HG03097 (cell line): Measurements from ENCODE around the gene DOCK1.

Source experiments
- ATAC-seq: cut with Tn5 transposase; IDR thresholded peaks from one replicate; pipeline ENCODE4 v1.9.1; 2021; ENCODE audit not compliant: unreplicated experiment, low FRiP score

DOCK1 gene

GRCh38 chr10:127364034-127364433 is 458.8 kb downstream of the DOCK1 start:
- no peak for ATAC-seq

DNA sequence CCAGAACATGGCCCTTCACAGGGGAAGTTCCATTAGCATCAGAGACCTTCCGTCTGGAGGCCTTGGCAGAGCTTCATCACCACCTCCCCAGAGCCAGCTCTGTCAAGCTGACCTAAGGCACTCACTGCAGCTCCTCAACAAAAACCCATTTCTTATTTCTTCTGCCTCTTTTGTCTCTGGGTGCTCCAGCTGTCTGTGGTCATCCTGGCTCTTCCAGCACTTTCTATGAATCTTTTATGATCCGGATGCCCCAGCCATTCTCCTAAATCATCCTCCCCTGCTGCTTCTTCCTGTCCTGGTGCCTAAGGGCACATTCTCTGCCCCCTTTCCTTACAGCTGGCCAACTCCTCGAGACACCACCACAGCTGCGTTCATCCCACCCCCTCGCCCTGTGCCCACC is 462.9 kb downstream of the DOCK1 start:
- ATAC-seq: no peak

DNA sequence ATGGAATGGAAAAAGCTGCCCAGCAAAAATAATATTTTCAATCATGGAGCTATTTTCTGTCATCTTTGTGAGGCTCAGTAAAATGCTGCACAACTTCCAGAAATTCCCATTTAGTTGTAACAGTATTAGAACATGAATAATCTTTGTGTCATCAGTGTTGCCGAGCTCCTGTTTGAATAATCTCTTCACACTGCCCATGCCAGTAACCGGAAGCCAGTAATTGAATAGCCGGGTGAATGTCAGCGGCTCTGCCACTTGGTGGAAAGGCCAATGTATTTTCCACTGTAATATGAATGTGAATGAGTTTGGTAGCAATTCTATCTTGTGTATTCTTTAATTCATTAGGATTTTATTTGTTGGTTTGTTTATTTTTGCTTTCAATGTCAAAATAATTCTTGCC is 463.7 kb downstream of the DOCK1 start:
- no peak for ATAC-seq

DNA sequence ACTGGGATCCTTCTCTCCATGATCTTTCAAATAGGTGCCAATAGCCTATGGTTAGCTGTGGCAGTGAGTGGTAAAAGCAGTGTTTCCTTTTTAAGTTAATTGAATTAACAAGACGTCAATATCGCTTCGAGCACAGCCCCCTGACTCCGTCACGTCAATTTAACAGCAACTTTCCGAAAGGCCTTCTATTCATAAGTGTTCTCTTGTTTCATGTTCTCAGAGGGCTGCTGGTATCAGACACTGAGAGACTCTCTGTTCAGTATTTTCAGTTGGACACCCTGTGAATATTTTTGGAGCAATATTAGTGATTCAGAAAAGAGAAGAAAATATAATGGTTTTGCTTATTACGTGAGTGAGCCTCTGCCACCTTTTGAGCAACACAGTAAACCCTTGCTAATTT is 465.4 kb downstream of the DOCK1 start:
- no peak for ATAC-seq

DNA sequence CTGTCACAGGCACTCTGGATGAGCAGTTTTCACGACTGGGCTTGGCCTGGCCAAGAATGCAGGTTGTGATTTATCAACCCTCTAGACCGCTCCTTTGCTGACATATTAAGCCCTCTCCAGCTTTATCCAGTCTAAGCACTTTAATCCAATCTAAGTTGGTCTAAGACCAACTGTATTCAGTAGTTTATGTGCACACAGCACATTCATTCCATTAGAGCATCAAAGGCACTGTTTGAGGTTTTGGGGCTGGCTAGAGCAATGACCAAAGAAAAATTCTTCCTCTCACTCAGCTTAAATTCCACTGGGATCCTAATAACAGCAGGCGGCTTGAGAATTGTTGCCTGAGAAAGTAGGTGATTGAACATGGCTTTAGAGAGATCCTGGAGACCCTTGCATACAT is 467.1 kb downstream of the DOCK1 start:
- ATAC-seq: no peak

DNA sequence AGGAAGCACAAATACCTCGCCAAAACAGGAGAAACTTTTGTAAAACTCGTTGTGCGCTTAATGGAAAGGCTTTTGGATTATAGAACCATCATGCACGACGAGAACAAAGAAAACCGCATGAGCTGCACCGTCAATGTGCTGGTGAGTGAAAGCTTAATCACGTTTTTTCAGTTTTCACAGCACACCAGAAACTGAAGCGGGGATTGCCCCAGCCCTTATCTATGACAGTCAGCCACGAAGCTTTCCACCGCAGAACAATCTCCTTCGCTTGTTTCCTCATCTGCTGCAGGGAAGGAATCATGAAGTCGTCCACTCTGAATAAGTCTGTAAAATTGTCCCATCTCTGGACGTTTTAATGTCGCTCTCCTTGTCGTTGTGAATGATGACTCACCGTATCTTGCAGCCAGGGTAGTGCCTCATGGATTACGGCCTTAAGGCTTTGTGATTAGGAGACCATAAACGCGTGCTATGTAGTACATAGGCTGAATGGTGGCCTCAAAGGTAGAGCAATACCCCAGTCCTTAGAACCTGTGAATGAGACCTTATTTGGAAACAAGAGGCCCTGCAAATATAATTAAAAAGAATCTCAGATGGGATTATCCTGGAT is 468.9 kb downstream of the DOCK1 start:
- no peak for ATAC-seq

DNA sequence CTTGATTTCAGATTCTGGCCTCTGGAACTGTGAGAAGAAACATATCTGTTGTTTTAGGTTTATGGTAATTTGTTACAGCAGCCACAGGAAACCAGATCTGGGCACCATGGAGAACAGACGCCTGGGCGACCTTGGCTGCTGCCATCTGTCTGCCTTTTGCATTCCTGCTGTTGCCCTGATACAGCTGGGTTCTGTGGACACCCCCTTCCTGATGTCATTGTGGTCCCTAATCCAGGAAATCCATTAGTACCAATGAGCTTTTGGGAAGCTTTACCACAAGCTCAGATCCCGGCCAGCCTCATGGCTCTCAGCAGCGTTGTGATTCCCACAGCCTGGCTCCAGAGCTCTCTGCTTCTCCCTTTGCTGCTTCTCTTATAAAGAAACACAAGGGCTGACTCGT is 469.7 kb downstream of the DOCK1 start:
- ATAC-seq: no peak

DNA sequence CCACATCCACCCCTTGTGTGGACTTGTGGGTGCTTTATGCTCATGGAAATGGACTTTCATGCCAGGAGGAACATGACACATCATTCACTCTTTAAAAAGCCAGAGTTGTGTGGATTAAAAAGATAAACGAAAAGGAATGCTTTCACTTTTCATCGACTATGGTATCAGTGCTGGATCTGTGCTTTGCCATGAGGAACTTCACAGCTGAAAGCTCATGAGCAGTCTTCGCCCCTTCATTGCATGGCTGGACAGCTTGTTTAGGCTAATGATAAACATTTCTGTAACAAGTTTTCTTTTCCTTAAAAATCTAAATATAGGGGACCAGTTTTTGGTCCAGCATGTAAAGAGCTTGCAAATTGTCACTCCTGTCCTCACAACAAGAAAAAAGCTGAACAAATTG is 470.2 kb downstream of the DOCK1 start:
- ATAC-seq: no peak

DNA sequence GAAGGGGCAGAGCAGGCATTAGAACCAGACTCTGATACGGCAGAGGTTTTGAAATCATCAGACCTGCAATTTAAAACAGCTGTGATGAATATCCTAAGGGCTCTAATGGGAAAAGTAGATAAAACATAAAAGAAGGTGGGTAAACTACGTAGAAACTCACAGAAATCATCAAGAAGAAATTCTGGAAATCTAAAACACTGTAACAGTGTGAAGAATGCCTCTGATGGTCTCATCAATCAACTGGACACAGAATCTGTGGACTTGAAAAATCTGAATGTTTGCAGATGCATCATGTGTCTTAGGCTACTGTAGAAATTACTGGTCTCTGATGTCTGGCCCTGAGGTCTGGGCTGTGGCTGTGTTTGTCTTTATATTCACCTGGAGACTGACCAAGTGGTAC is 470.8 kb downstream of the DOCK1 start:
- ATAC-seq: no peak

DNA sequence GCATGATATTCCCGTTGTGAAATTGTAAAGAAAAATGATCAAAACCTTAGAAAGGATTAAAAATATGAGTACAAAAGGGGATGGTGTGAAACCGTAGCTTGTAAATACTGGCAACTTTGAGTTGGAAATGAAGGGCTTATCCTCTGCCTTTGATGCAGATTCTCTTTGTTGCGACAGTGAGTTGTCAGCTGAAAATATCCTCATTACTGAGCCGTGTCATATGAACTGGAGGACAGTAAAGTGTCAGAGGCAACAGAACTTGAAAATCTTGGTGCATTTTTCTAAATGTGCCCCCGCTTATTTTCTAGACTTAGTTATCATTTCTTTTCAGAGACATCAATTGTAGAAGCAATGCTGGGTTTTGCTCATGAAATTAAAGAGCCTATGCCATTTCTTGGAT is 473.4 kb downstream of the DOCK1 start:
- ATAC-seq: no peak

DNA sequence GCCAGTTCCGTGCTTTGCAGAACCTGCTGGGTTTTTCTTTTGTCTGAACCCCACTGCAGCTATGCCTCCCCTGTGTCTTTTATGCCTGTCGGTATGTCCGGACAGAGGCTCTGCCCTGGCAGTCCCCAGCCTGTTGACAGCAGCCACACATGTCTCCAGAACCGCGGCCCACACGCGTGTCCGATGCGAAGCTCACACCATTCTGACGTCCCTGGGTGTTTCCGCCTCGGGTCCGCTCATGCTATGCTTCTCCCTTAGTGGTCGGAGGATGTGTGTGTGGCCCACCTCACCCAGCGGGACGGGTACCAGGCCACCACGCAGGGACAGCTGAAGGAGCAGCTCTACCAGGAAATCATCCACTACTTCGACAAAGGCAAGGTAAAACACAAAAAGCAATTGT is 479.3 kb downstream of the DOCK1 start:
- ATAC-seq: no peak

GRCh38 chr10:127385066-127385465 is 479.8 kb downstream of the DOCK1 start:
- no peak for ATAC-seq

- ATAC-seq: no peak
These were observed 481.5 kb downstream of the DOCK1 start for GRCh38 chr10:127386606-127387327.

DNA sequence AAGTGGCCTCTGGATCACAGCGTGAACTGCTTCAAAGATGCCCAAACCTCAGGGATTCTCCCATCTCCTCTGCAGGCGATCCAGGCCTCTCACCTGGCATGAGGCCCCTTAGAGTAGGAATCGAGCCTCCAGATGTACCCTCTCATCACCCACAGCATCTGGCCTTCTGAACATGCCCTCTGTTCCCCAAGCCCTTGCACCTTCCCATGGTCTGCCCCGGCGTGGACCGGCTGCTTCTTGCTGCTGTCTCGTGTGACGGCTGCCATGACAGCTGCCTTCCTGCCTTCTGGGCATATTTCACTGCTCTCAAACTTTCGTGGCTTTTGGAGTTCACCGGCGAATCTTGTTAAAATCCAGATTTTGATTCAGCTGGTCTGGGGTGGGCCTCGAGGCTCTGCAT is 486.6 kb downstream of the DOCK1 start:
- no peak for ATAC-seq

- ATAC-seq: no peak
These were observed 487.4 kb downstream of the DOCK1 start for GRCh38 chr10:127392351-127393235.

- ATAC-seq: no peak
These were observed 493.1 kb downstream of the DOCK1 start for GRCh38 chr10:127398140-127398970.

GRCh38 chr10:127398971-127399365 is 493.7 kb downstream of the DOCK1 start:
- no peak for ATAC-seq

DNA sequence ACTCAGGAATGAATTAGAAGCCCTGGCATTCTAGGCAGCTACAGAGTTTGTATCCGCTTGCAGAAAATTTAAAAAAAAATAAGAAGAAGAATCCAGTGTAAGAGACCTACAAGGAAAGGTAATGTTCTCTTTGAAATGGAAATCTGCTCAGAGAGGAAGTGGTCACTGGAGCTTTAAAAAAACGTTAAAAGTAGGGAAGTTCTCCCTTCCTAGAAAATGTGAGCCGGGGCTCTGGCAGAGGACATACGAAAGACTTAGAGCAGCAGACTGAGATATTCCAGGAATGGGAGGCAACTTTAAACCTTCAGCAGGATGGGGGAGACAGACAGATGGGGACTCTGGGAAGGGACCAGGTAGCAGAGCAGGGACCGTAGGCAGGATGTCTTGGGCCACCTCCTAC is 494.4 kb downstream of the DOCK1 start:
- ATAC-seq: no peak

GRCh38 chr10:127400216-127400615 is 495.0 kb downstream of the DOCK1 start:
- ATAC-seq: no peak

- ATAC-seq: no peak
These were observed 497.6 kb downstream of the DOCK1 start for GRCh38 chr10:127402596-127403409.
